ENCODE data around the gene RNF31. TPM values are rescaled to one million over a fixed set of nuclear protein-coding genes. Genes with fewer than 3 reads are reported as not detected.

RNF31 gene
- total RNA-seq, 4 donors from 2014 or later = 21.7 to 54.8 (median 27.4) TPM

DNA sequence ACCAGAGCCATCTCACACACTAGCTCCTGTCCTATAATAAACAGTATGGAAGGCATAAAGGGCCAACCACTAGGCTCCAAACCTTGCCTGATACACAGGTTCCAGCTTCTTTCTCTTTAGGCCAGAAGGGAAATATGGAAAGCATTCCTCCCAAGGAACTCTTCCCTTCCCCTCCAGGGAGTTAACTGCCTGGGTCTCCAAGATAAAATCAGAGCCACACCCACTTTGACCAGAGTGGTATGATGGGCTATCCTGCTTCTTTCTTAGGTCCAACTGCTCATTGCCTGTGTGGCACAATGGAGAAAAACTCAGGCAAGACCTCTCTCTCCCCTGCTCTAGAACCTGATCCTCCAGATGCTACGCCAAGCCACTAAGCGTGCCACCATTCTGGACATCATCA lies 60.3 kb downstream of the RNF31 start:
- TF ChIP-seq, protein P1, sequence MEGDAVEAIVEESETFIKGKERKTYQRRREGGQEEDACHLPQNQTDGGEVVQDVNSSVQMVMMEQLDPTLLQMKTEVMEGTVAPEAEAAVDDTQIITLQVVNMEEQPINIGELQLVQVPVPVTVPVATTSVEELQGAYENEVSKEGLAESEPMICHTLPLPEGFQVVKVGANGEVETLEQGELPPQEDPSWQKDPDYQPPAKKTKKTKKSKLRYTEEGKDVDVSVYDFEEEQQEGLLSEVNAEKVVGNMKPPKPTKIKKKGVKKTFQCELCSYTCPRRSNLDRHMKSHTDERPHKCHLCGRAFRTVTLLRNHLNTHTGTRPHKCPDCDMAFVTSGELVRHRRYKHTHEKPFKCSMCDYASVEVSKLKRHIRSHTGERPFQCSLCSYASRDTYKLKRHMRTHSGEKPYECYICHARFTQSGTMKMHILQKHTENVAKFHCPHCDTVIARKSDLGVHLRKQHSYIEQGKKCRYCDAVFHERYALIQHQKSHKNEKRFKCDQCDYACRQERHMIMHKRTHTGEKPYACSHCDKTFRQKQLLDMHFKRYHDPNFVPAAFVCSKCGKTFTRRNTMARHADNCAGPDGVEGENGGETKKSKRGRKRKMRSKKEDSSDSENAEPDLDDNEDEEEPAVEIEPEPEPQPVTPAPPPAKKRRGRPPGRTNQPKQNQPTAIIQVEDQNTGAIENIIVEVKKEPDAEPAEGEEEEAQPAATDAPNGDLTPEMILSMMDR (IDR thresholded peaks at IDR 0.05; ENCODE audit: low read depth) = no peak

Small RNA genes lying within 50 kb of the gene (small RNA-seq; reads per million reads assigned to genes)
- gene AL136295.4 (not detected), gene CHMP4A (not detected), gene IPO4 (not detected), gene IRF9 (not detected), gene RNA5SP383 (1.1 reads per million)

Other genes starting within 250 kb of the RNF31 start
- 10 to 100 TPM; 42.0 to 60.7 (median 45.8) TPM for gene DHRS4, start 193.7 kb upstream of the RNF31 start, total RNA-seq
- 10 to 100 TPM; 13.9 to 26.4 (median 20.9) TPM for gene DHRS4L2, start 158.6 kb upstream of the RNF31 start, total RNA-seq
- gene CARMIL3, start 95.5 kb upstream of the RNF31 start, total RNA-seq = under 1 TPM in 3 of 4 donors, not detected in 1; 0.17 to 0.33 (median 0.22) TPM
- gene CPNE6, start 75.9 kb upstream of the RNF31 start, total RNA-seq = not detected
- 100 to 1,000 TPM in 1 of 4 donors, 10 to 100 TPM in 3; 24.0 to 125 (median 53.1) TPM for gene PCK2, start 53.2 kb upstream of the RNF31 start, total RNA-seq
- 10 to 100 TPM; 39.6 to 83.5 (median 53.2) TPM for gene DCAF11, start 32.7 kb upstream of the RNF31 start, total RNA-seq
- 1 to 10 TPM in 3 of 4 donors, not detected in 1; 1.0 to 3.0 (median 1.1) TPM for gene NRL, start 32.5 kb upstream of the RNF31 start, total RNA-seq
- gene FITM1, start 16.8 kb upstream of the RNF31 start, total RNA-seq = under 1 TPM in 1 of 4 donors, not detected in 3; 0.68 TPM
- gene PSME1, start 11.3 kb upstream of the RNF31 start, total RNA-seq = 100 to 1,000 TPM in 2 of 4 donors, 10 to 100 TPM in 2; 89.6 to 110 (median 99.7) TPM
- gene EMC9, start 5.9 kb upstream of the RNF31 start, total RNA-seq = 10 to 100 TPM in 2 of 4 donors, 1 to 10 TPM in 2; 6.7 to 16.3 (median 11.6) TPM
- 10 to 100 TPM; 34.5 to 42.8 (median 39.5) TPM for gene PSME2, start 888 bp upstream of the RNF31 start, total RNA-seq
- 10 to 100 TPM; 31.6 to 83.1 (median 55.9) TPM for gene IRF9, start 13.8 kb downstream of the RNF31 start, total RNA-seq
- gene REC8, start 24.6 kb downstream of the RNF31 start, total RNA-seq = 10 to 100 TPM in 1 of 4 donors, 1 to 10 TPM in 3; 3.1 to 27.7 (median 5.5) TPM
- gene IPO4, start 41.3 kb downstream of the RNF31 start, total RNA-seq = 10 to 100 TPM; 12.1 to 60.0 (median 17.3) TPM
- gene TM9SF1, start 47.9 kb downstream of the RNF31 start, total RNA-seq = 10 to 100 TPM; 36.7 to 46.6 (median 41.5) TPM
- gene TSSK4, start 58.2 kb downstream of the RNF31 start, total RNA-seq = not detected
- 100 to 1,000 TPM in 2 of 4 donors, 10 to 100 TPM in 2; 54.1 to 114 (median 82.3) TPM for gene CHMP4A, start 66.0 kb downstream of the RNF31 start, total RNA-seq
- 10 to 100 TPM; 14.3 to 30.3 (median 24.1) TPM for gene MDP1, start 68.6 kb downstream of the RNF31 start, total RNA-seq
- gene NEDD8, start 84.9 kb downstream of the RNF31 start, total RNA-seq = 100 to 1,000 TPM; 106 to 156 (median 122) TPM
- gene GMPR2, start 85.4 kb downstream of the RNF31 start, total RNA-seq = 10 to 100 TPM; 31.3 to 75.5 (median 54.3) TPM
- 10 to 100 TPM; 46.1 to 68.0 (median 58.3) TPM for gene TINF2, start 95.1 kb downstream of the RNF31 start, total RNA-seq
- gene TGM1, start 115.7 kb downstream of the RNF31 start, total RNA-seq = 1 to 10 TPM in 1 of 4 donors, under 1 TPM in 2, not detected in 1; 0.49 to 1.3 (median 0.85) TPM
- gene RABGGTA, start 124.1 kb downstream of the RNF31 start, total RNA-seq = 10 to 100 TPM; 11.9 to 34.9 (median 22.6) TPM
- 10 to 100 TPM; 22.7 to 33.0 (median 28.6) TPM for gene DHRS1, start 152.3 kb downstream of the RNF31 start, total RNA-seq
- 10 to 100 TPM; 14.3 to 19.4 (median 15.1) TPM for gene NOP9, start 152.4 kb downstream of the RNF31 start, total RNA-seq
- gene CIDEB, start 160.5 kb downstream of the RNF31 start, total RNA-seq = 10 to 100 TPM in 2 of 4 donors, 1 to 10 TPM in 2; 5.2 to 14.3 (median 10.3) TPM
- gene LTB4R2, start 162.6 kb downstream of the RNF31 start, total RNA-seq = 10 to 100 TPM in 1 of 4 donors, 1 to 10 TPM in 3; 2.0 to 11.9 (median 6.4) TPM
- 10 to 100 TPM in 1 of 4 donors, 1 to 10 TPM in 3; 4.2 to 10.9 (median 7.5) TPM for gene LTB4R, start 164.0 kb downstream of the RNF31 start, total RNA-seq
- 100 to 1,000 TPM in 1 of 4 donors, 10 to 100 TPM in 3; 16.5 to 103 (median 28.8) TPM for gene ADCY4, start 187.6 kb downstream of the RNF31 start, total RNA-seq
- 10 to 100 TPM; 10.3 to 14.3 (median 12.3) TPM for gene RIPK3, start 192.5 kb downstream of the RNF31 start, total RNA-seq
- gene NFATC4, start 220.7 kb downstream of the RNF31 start, total RNA-seq = 10 to 100 TPM; 20.9 to 33.5 (median 26.1) TPM

All from subcutaneous adipose tissue (tissue), 4 donors.